Nephron progenitor cell (in vitro differentiated cells): ENCODE data around the gene STX7.
"Not testable (repeated sequence)": the region's sequence is repeated elsewhere in the genome, so short reads cannot be mapped to it uniquely, and the experiment has no call there.

Source experiments
- DNase-seq: peaks from one replicate; pipeline ENCODE4 v3.0.0; 2021
- H3K27ac Mint-ChIP-seq: 2 replicates; pipeline ENCODE4 v1.8.0; 2021; ENCODE audit warnings: mild to moderate bottlenecking, moderate library complexity, mixed read lengths
- H3K27me3 Mint-ChIP-seq: 2 replicates; pipeline ENCODE4 v1.8.0; 2021; ENCODE audit warnings: mild to moderate bottlenecking, low read depth, mixed read lengths; ENCODE audit not compliant: poor library complexity
- H3K36me3 Mint-ChIP-seq: 2 replicates; pipeline ENCODE4 v1.8.0; 2021; ENCODE audit warnings: low read depth, mixed read lengths
- H3K4me1 Mint-ChIP-seq: 2 replicates; pipeline ENCODE4 v1.8.0; 2021; ENCODE audit warnings: mixed read lengths
- H3K4me3 Mint-ChIP-seq: 2 replicates; pipeline ENCODE4 v1.8.0; 2021; ENCODE audit warnings: mild to moderate bottlenecking, moderate library complexity, mixed read lengths
- H3K9me3 Mint-ChIP-seq: 2 replicates; pipeline ENCODE4 v1.8.0; 2021; ENCODE audit warnings: mild to moderate bottlenecking, moderate library complexity, mixed read lengths
- CTCF ChIP-seq: fragments of 200-600 bp; sonication (generic); IDR thresholded peaks from 2 replicates; pipeline ENCODE4 v1.5.0; 2021; ENCODE audit warnings: antibody characterized with exemption

STX7 gene

GRCh38 chr6:132537977-132538376 lies 25.1 kb upstream of the STX7 start, which contains the start of gene TAAR9:
Gene TAAR9, plus strand, starts transcription at chr6:132538277. Its CDS starts 13 bp downstream, at chr6:132538290.
- Mint-ChIP-seq H3K9me3 (peaks cover 28% of the 10 kb centered on the region), H3K27ac (no peak within 1 kb of the TSS), H3K27me3 (peaks cover 3% of the 10 kb centered on the region), H3K4me1 (no peaks in the 10 kb centered on the region), H3K36me3 (peaks cover 4% of the 10 kb centered on the region), H3K4me3 (no peak within 1 kb of the TSS)
- TF ChIP-seq CTCF, result no peak
- DNase-seq, result no peak

GRCh38 chr6:132537145-132537544 lies 24.2 kb upstream of the STX7 start:
- Mint-ChIP-seq H3K27me3 (peaks cover 3% of the 10 kb centered on the region), H3K27ac (no peak overlapping the region), H3K4me3 (no peak overlapping the region), H3K4me1 (no peaks in the 10 kb centered on the region), H3K36me3 (peaks cover 4% of the 10 kb centered on the region), H3K9me3 (peaks cover 28% of the 10 kb centered on the region)
- no peak for DNase-seq
- no peak for TF ChIP-seq CTCF

GRCh38 chr6:132534546-132534945 lies 21.6 kb upstream of the STX7 start:
- not testable (repeated sequence) for H3K36me3 Mint-ChIP-seq, H3K27ac Mint-ChIP-seq, H3K27me3 Mint-ChIP-seq, DNase-seq, H3K4me1 Mint-ChIP-seq, H3K4me3 Mint-ChIP-seq
- peaks cover 36% of the 10 kb centered on the region for H3K9me3 Mint-ChIP-seq

- Mint-ChIP-seq H3K27me3 (no peaks in the 10 kb centered on the region), H3K4me3 (peak overlapping the region; percentile 73), H3K9me3 (peaks cover 29% of the 10 kb centered on the region), H3K36me3 (peaks cover 4% of the 10 kb centered on the region), H3K4me1 (peaks cover 14% of the 10 kb centered on the region), H3K27ac (no peak overlapping the region)
- TF ChIP-seq CTCF, result peak; percentile 85
- DNase-seq, result peak; percentile 75
These were observed 17.5 kb upstream of the STX7 start for GRCh38 chr6:132530293-132530974.

- peaks cover 14% of the 10 kb centered on the region for H3K4me1 Mint-ChIP-seq
- no peaks in the 10 kb centered on the region for H3K27me3 Mint-ChIP-seq
- no peak overlapping the region for H3K27ac Mint-ChIP-seq
- DNase-seq, result no peak
- H3K4me3 Mint-ChIP-seq, result no peak overlapping the region
- no peaks in the 10 kb centered on the region for H3K36me3 Mint-ChIP-seq
- H3K9me3 Mint-ChIP-seq, result peaks cover 14% of the 10 kb centered on the region
- no peak for TF ChIP-seq CTCF
These were observed 14.9 kb upstream of the STX7 start for GRCh38 chr6:132527791-132528190.

- no peak for DNase-seq
- no peak for TF ChIP-seq CTCF
- Mint-ChIP-seq H3K36me3 (no peaks in the 10 kb centered on the region), H3K4me1 (peaks cover 14% of the 10 kb centered on the region), H3K27me3 (no peaks in the 10 kb centered on the region), H3K4me3 (no peak overlapping the region), H3K27ac (no peak overlapping the region), H3K9me3 (peaks cover 8% of the 10 kb centered on the region)
These were observed 13.5 kb upstream of the STX7 start for GRCh38 chr6:132526461-132526860.
